HG03045 (cell line): Measurements from ENCODE around the gene TFPI.

Experiments
- ATAC-seq: cut with Tn5 transposase; IDR thresholded peaks from one replicate; pipeline ENCODE4 v1.9.1; 2021; ENCODE audit warnings: mild to moderate bottlenecking, moderate library complexity; ENCODE audit not compliant: unreplicated experiment

TFPI gene

DNA sequence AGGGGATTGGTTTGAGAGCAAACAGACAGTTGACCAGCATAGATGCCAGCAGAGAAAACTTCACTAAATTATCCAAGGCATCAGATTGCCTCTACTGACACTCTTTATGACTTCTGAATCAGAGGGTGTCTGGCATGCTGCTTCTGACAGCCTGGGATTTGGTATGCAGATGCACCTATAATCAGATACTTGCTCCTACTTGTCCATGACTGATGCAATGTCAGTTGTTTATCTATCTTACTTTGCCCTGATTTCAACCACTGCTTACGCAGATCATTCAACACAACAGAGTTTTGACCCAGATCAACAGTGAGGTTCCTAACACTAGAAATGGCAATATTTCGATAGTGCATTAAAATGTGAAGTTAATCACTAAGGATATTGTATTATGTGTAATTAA lies 83.5 kb downstream of the TFPI start:
- no peak for ATAC-seq

DNA sequence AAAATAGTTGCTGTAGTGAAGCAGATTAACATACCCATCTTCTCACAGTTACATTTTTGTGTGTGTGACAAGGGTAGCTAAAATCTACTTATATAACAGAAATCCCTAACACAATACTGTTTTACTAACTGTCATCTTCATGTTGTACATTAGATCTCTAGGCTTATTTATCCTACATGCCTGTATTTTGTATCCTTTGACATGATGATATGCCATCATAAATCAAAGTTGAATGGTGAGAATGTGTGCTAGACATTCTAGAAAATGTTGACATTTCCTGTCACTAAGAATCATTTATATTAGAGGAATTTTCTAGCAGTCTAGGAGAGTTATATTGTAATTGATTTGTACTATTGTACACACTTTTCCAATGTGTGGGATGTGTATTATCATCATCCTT lies 84.7 kb downstream of the TFPI start:
- ATAC-seq, result no peak

DNA sequence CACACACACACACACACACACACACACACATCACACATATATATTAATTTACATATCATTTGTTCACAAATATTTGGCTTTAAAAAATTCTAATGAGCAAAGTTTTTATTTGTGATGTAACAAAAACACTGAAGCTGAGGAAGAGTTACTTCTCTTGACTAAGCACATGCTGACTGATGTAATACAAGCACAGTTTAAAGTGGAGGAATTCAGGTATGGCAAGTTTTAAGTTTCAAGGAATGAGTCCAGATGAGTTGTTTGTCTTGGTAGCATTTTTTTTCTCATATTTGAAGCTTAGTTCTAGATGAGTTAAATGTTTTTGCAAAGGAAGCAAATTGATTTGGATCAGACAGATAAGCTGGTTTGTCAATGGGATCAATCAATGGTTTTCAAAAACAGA lies 86.0 kb downstream of the TFPI start:
- ATAC-seq, result no peak

DNA sequence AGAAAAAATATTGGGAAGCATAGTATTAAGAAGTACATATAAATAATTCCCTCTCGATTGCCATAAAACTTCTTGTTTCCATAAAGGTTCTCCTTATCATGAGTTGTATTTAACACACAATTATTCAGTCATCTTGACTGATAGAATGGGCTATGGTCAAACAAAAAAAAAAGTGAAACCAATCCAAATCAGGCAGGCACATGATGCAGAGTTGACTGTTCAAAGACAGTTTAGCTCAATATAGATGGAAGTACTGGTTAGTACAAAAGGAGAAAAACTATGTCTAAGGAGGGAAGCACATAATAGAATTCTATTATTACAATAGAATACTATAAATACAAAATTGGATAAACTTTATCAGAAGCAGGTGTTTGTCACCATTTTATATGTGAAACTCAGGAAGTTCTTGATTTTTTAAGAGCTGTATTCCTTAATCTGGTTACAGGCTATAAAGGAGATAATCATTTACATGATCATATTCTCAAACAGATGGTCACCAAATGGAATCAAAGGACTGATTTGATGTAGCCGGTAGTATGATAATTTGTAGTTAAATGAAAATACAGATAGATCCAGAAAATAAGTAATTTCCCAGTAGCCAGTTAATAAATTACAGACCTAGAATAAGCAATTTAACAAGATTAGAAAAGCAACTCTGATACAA lies 88.0 kb downstream of the TFPI start:
- no peak for ATAC-seq

DNA sequence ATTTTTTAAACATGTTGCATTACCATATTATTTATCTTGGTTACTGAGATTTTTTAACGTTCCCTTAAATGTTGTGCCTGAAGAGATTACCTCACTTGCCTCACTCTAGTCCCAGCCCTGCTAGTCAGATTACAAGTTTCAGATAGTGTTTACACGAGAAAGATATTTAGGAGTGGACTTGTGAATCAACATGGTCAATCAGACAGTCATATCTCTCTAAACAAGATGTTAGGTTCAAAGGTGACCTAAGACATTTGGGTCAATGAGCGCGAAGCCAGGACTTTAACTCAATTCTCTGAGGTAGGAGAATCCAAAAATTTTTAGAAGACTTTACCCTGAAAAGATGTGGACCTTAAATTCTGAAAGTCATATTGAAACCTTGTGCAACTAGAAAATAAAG lies 91.4 kb downstream of the TFPI start:
- ATAC-seq, result no peak

DNA sequence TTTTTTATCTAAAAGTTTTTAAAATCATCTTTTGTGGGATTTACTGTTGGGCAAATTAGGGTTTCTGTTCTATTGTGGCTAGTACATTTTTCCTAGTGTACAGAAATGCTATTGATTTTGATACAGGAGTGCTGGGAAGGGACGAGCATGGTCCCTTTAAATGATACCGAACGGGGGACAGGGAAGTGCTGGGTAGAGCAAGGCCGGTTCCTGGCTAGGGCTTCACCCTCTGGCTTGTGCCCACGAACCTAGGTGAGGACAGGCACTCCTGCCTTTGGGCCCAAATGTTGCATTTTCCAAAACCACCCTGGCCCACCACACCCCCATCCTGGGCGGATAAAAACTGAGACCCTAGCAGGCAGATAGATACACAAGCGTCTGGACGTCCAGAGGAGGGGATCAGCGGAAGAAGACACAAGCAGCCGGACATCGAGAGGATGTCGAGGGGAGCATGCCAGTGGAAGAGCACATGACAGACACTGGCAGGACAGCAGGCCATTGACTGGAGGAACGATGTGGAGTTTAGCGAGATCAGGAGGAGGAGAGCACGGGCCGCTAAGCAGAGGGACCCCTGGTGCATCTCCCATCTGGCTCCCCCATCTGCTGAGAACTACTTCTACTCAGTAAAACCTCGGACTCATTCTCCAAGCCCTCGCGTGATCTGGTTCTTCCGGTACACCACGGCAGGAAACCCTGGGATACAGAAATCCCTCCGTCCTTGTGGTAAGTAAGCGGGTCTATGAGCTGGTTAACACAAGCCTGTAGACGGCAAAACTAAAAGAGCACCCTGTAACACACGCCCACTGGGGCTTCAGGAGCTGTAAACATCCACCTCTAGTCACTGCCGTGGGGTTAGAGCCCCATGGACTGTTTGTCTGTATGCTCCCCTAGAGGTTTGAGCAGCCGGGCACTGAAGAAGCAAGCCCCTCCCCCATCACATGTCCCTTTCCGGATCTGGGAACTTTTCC lies 92.7 kb downstream of the TFPI start:
- no peak for ATAC-seq

DNA sequence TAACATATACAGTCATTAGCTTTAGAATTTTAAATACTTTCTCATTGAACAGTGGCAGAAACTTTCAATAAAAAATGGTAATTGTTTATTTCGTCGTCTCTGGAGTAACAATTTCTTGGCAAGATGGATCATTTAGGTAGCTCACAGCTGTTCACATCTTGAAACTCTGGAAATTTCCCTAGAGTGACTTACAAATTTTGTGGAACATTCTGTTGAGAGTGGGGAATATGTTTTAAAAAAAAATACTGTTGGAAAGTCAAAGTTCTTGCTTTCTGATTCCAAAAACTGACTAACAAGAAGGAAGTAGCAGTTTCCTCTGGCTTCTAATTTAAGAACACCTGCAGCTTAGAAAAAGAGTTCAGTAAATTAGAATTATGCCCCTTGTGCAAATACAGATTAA lies 95.0 kb downstream of the TFPI start:
- no peak for ATAC-seq

DNA sequence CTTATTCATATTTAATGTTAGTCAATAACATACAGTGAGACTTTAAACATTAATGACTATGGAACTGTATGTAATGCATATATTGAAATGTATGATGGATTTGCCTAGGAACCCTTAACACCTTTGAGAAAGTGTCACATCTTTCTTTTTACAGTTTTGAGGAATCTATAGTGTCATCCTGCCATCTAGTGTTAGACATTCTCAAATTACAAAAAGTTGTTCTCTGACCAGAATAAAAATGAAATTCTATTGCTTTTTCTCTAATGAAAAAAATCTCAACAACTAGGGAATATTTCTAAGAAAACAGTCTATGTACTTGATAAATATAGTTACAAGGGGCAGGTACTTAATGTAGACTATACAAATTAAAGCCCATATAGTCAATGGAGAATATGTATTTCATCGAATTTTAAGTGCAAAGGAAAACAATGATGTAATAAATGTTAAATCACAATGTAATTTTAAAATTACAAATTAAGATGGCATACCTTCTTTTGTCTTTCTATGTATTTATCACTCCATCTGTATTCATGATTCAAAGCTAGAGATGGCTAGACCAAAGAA lies 101.1 kb downstream of the TFPI start:
- no peak for ATAC-seq

DNA sequence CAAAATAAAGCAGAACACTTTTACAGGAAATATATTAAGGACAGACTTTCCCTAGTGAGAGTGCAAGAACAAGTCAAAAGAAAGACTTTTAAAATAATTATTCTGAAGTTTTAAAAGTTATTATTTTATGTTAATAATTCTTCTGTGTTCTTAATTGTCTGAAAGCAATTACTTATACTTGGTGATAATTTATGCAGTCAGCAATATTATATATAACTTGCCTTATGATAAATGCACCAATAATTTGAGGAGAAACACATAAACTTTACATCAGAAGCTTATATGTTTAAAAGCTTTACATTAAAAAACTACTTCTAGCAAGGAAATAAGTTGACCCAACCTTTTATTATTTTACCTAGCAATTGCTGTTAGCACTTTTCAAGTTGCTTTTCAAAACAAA lies 102.7 kb downstream of the TFPI start:
- no peak for ATAC-seq

DNA sequence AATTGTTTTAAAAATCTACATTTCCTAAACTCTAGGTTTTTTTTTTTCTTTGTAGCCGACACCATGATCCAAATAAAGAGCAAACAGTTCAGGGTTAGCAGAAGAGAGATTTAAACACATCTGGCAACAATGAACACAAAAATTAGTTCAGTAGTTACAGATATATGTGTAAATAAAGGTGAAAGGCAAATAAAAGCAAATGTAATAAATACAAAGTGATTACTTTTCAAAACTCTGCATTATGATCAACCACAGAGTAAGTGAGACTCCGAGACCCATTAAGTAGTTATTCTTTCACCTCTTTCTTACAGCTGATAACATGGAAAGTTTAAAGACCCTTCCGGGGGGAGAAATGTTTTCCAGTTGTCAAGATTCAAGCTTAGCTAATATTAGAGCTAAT lies 106.9 kb downstream of the TFPI start:
- ATAC-seq, result no peak

DNA sequence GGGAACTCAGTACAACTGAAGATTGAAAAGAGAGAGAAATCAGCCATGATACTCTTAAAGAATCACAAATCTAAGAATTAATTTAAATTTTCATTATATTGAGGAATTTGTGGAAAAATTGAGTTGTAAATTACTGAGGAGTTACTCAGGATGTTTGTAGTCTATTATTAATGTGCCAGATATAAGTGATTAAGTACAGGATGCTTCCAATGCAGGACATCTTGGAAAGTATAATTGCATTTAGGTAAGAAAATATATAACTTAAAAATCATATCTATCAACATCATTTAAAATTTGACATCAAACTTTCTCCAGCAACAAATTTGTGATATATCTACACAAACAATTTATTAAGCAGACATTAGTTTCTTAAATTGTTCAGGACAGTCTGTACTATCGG lies 107.5 kb downstream of the TFPI start:
- no peak for ATAC-seq

DNA sequence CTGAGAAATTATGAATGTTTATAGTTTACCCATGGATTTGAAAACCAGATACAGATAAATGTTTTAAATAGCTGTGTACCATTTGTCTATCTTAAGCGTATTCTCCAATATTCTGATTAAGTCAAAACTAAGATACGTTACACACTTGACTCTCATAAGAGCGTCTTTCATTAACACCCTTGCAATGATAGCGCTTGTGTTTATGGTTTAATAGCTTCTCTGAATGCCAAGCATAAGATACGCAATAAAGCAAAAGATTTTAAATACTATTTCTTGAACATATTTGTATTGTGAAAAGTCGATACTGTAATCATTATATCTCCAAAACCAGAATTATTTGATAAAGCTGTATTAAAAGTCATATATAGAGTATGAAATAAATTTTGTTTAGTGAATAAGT lies 109.2 kb downstream of the TFPI start:
- no peak for ATAC-seq

DNA sequence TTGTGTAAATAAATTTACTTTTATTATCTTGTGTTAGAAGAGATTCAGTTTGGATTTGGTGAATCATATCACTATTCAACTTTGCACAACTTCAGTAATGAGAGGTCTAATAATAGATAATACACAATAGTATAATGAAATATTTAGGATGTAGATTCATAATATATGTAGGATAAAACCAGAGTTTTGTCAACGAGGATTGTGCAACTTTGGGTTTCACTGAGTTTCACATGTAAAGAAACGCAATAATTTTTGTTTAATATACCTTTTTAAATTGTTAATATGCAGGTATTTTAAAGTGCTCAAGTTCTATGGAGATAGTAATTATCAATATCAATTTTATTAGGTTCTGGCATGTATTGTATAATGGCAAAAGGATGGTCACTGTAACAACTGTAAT lies 111.5 kb downstream of the TFPI start:
- no peak for ATAC-seq

DNA sequence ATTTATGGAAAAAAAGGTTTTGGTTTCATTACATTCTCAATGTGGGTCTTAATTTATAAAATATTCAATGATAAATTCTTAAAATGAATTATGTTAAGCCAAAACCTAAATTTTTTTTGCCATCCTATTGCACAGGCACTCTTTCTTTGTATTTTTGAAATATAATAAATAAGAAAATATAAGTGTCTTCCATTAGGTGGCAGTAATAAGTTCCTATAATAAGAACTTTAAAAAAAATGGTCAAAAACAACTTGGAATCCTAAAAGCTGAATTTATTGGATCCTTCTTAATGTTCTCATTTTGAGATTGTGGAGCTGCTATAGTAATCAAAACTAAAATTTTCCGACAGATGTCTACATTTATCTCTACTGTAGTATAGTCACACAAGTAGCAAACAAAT lies 111.9 kb downstream of the TFPI start:
- no peak for ATAC-seq

DNA sequence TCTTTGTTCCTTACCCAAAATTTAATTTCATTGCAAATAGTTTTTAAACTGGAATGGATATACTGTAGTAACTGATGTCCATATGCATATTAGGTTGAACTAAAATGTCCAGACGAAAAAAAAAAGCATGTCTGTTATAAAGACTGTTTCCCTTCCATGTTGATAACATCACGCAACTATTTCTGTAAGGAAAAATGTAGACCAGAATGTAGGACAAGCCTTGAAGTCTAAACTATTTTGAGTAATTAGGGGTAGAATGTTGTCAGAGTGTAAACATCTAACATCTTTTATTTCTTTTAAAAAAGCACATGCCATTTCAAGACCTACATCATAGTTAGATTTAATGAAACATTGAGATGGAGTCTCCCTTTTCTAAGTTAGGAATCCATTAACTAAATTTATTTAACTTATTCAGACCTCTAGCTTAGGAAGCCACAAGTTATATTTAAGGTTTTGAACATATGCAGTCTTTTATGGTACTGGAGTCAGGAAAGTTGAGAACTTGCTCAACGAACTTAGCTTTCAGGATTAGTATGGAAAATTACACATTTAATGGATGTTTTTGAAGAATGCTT lies 114.0 kb downstream of the TFPI start:
- no peak for ATAC-seq

DNA sequence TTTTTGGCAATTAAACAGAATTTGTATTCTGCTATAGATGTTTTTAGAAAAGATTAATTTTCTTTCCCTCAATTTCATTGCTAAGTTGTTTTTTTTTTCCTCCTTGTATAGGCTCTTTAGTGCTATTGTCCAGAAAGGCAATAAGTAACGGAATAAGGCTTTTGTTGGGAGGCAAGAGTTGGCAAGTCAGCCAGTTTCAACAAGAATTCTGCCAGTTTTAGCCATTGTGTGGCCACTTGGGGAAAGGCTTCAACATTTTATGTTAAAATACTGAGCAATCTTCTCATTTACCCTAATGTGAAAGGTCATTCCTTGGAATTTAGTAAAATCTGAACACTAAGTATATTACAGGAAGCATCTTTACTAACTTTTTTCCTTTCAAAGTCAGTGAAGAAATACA lies 115.8 kb downstream of the TFPI start:
- ATAC-seq, result no peak

DNA sequence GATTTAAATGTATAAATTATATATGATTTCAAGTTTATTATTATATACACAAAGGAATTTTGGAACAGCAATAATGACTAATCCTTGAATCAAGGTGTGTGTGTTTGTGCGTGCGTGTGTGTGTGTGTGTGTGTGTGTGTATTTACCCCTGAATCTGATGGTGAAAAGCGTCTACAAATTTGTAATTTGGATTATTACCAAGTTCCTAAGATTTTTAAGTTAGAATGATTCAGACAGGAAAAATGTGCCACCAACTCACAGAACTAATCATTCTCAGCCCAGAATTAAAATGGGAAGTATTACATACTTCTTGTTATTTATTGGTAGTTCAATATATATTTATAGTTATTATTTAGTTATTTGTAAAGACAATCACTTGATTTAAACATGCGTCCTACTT lies 118.5 kb downstream of the TFPI start:
- no peak for ATAC-seq

DNA sequence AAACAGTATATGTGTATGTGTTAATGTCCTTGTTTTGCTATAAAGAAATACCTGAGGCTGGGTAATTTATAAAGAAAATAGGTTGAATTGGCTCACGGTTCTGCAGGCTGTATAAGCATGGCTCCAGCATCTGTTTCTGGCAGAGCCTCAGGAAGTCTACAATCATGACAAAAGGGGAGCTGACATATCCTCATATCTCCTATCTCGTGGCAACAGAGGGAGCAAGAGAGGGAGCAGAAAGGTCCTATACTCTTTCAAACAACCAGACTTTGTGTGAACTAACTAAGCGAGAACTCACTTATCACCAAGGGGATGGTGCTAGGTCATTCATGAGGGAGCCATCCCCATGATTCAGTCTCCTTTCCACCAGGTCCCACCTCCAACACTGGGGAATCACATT lies 119.2 kb downstream of the TFPI start:
- ATAC-seq, result no peak

DNA sequence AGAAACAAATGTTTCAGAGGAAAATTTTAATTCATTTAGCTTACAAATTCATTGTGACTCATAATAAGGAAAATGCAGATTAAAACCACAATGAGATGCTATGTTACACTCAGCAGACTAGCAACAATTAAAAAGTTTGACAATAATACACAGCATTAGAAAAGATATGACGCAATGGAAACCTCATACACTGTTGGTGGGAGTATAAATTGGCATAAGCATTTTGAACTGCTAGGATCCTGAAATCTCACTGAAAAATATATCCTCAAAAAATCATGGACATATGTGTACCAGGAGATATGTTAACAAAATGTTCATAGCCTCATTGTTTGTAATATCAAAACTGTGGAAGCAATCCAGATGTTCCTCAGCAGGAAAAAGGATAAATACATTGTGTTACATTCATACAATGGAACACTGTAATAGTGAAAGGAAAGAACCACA lies 119.9 kb downstream of the TFPI start:
- no peak for ATAC-seq

DNA sequence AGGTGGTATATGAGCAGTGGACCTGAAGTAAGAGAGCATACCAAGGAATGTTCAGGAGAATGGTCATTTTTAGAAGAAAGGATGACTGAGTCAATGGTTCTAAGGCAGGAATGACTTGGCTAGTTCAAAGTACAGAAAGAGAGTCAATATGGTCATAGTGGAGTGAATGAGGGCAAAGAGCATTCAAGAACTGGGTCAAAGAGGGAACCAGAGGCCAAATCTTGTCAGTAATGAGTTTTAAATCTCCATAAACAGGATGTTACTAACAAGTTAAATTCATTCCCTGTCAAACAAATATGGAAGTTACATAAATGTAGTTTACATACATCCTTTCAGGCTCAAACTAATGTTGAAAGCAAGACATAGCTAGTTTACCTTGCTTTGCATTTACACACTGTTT lies 122.3 kb downstream of the TFPI start:
- ATAC-seq, result no peak

DNA sequence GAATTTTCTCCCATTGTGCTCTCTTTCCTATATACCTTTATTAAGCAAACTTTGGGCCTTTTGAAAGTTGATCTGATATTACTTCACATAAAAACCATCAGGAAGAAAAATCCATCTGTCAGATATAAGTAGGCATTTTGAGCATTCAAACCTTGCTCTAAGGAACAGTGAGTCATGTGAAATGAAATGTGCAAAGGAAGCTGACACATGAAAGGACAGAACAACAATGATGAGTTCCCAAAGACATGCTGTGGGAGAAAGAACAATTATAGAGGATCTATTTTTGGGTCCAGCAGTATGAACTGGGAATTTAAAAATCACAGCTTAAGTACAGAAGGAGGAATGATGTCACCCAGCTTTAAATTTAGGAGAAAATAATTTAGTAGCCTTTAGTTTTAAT lies 124.2 kb downstream of the TFPI start:
- ATAC-seq, result no peak

DNA sequence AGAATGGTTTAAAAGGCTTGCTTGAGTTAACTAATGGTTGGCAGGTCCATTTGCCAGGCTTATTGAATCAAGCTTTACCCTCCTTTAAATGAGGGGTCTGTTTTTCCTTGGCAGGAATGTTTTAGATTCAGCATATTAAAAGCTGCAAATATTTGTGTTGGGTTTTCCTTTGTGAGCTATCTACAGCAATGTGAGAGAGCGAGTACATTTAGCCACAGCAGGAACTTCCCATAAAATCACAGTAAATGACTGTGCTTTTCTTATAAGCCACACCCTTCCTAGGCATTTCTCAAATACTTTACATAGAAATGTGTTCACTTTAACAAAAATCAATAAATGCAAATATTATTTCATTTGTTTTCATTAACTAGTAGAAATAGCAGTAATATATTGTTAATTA lies 130.1 kb downstream of the TFPI start:
- no peak for ATAC-seq
